ENCODE measurements around the gene CR2. TPM values are rescaled to one million over a fixed set of nuclear protein-coding genes. Genes with fewer than 3 reads are reported as not detected.

CR2 gene
- total and polyA plus RNA-seq, 2 of the 4 experiments (the other 2 are of a cell fraction), result not detected

GRCh38 chr1:207501071-207501470, 46.9 kb downstream of the CR2 start:
- Histone ChIP-seq H2AFZ (replicated peaks; ENCODE audit: low read length, poor library complexity) (no peak overlapping the region), H3K9me3 (ENCODE audit: control insufficient read depth, insufficient read depth, low read length) (no peaks in the 10 kb centered on the region), H4K91ac (ENCODE audit: insufficient read depth, low read depth, low read length) (no peak overlapping the region), H4K5ac (ENCODE audit: low read depth, low read length) (no peak overlapping the region), H3K9me1 (ENCODE audit: insufficient read depth, low read length) (0 out of 2 replicates have a peak, but pooled peaks cover 3% of the 10 kb centered on the region), H4K8ac (ENCODE audit: low read depth in 2 of 2, low read length in 2 of 2) (no peak overlapping the region), H2AK9ac (replicated peaks; ENCODE audit: low read depth, low read length, poor library complexity) (no peak overlapping the region), H3K27ac (ENCODE audit: insufficient read depth, low read length) (no peak overlapping the region), H3K4me2 (ENCODE audit: low read depth, low read length) (no peak overlapping the region), H2BK15ac (ENCODE audit: low read depth, low read length) (no peak overlapping the region), H3K9ac (ENCODE audit: low read depth, low read length) (no peak overlapping the region), H3K18ac (ENCODE audit: low read depth, low read length) (no peak overlapping the region), H2BK20ac (ENCODE audit: low read depth, low read length) (no peak overlapping the region), H3K23ac (ENCODE audit: low read depth, low read length) (no peak overlapping the region), H3K27me3 (ENCODE audit: control insufficient read depth, insufficient read depth, low read length) (peaks cover 16% of the 10 kb centered on the region), H3K56ac (ENCODE audit: extremely low read depth, insufficient read depth, low read length) (no peak overlapping the region), H4K20me1 (ENCODE audit: insufficient read depth, low read length) (no peaks in the 10 kb centered on the region), H3K4me3 (ENCODE audit: insufficient read depth, low read depth, low read length) (no peak overlapping the region), H2AK5ac (ENCODE audit: low read depth, low read length) (no peak overlapping the region), H3K14ac (replicated peaks; ENCODE audit: low read depth, low read length) (no peak overlapping the region), H3K4me1 (ENCODE audit: control insufficient read depth, insufficient read depth, low read length) (no peaks in the 10 kb centered on the region), H2BK120ac (ENCODE audit: low read depth, low read length) (no peak overlapping the region), H3K36me3 (ENCODE audit: control insufficient read depth, insufficient read depth, low read length) (no peaks in the 10 kb centered on the region), H3K4ac (ENCODE audit: low read depth, low read length) (no peak overlapping the region), H3K79me1 (ENCODE audit: low read depth in 1 of 2, low read length in 2 of 2) (no peaks in the 10 kb centered on the region), H2BK5ac (ENCODE audit: low read depth, low read length, poor library complexity, severe bottlenecking) (no peak overlapping the region)
- no peak for ATAC-seq (ENCODE audit: low read depth)
- POLR2A ChIA-PET (ENCODE audit: unreplicated experiment), result no interaction called here
- dilution Hi-C loops (cut with HindIII; ENCODE audit: low sequenced_read_pairs, unreplicated experiment), result no loop called here
- no peak for TF ChIP-seq CHD1 (IDR thresholded peaks at IDR 0.05; ENCODE audit: low read depth, low read length)
- TF ChIP-seq MAFK (IDR thresholded peaks at IDR 0.05; ENCODE audit: low read depth, low read length), result no peak
- TF ChIP-seq, protein P1, sequence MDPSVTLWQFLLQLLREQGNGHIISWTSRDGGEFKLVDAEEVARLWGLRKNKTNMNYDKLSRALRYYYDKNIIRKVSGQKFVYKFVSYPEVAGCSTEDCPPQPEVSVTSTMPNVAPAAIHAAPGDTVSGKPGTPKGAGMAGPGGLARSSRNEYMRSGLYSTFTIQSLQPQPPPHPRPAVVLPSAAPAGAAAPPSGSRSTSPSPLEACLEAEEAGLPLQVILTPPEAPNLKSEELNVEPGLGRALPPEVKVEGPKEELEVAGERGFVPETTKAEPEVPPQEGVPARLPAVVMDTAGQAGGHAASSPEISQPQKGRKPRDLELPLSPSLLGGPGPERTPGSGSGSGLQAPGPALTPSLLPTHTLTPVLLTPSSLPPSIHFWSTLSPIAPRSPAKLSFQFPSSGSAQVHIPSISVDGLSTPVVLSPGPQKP (IDR thresholded peaks at IDR 0.05; ENCODE audit: borderline replicate concordance, low read depth, low read length), result no peak
- TF ChIP-seq RAD21 (IDR thresholded peaks at IDR 0.05; ENCODE audit: low read length), result no peak
- no peak for TF ChIP-seq RFX5 (IDR thresholded peaks at IDR 0.05; ENCODE audit: low read depth, low read length)
- TF ChIP-seq, protein P2, sequence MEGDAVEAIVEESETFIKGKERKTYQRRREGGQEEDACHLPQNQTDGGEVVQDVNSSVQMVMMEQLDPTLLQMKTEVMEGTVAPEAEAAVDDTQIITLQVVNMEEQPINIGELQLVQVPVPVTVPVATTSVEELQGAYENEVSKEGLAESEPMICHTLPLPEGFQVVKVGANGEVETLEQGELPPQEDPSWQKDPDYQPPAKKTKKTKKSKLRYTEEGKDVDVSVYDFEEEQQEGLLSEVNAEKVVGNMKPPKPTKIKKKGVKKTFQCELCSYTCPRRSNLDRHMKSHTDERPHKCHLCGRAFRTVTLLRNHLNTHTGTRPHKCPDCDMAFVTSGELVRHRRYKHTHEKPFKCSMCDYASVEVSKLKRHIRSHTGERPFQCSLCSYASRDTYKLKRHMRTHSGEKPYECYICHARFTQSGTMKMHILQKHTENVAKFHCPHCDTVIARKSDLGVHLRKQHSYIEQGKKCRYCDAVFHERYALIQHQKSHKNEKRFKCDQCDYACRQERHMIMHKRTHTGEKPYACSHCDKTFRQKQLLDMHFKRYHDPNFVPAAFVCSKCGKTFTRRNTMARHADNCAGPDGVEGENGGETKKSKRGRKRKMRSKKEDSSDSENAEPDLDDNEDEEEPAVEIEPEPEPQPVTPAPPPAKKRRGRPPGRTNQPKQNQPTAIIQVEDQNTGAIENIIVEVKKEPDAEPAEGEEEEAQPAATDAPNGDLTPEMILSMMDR (conservative IDR thresholded peaks at IDR 0.05; ENCODE audit: low read depth, low read length), result no peak
- TF ChIP-seq, protein P3, sequence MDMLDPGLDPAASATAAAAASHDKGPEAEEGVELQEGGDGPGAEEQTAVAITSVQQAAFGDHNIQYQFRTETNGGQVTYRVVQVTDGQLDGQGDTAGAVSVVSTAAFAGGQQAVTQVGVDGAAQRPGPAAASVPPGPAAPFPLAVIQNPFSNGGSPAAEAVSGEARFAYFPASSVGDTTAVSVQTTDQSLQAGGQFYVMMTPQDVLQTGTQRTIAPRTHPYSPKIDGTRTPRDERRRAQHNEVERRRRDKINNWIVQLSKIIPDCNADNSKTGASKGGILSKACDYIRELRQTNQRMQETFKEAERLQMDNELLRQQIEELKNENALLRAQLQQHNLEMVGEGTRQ (IDR thresholded peaks at IDR 0.05; ENCODE audit: low read depth, low read length), result no peak
- intact Hi-C loops (cut with micrococcal nuclease), result loop anchor here (5.0 kb wide), 1 partner anchor 764 kb away; no protein-coding TSS in a partner anchor
- 50% methylated on average over 2 of the region's 5 CpGs; no CpG with 5 or more reads in 1 of the 2 experiments for WGBS, 2 experiments (ENCODE audit: extremely low coverage in 2 of 2, insufficient read length in 1 of 2)
- CTCF ChIA-PET, result no interaction called here
- in situ Hi-C loops (cut with MboI; ENCODE audit: low sequenced_read_pairs), result no loop called here
- DNase-seq, result no peak
- no TSS peak for BruUV-seq (replicated peaks)

Data from IMR-90 (cell line).